GM19099 (cell line): ENCODE measurements around the gene ITGB1BP1.

Source experiments
- POLR2A ChIP-seq: IDR thresholded peaks from 3 replicates; pipeline ENCODE4 v1.6.1; 2011; ENCODE audit warnings: low read depth; ENCODE audit not compliant: insufficient read length; ENCODE audit errors: extremely low read depth

The ITGB1BP1 gene

DNA sequence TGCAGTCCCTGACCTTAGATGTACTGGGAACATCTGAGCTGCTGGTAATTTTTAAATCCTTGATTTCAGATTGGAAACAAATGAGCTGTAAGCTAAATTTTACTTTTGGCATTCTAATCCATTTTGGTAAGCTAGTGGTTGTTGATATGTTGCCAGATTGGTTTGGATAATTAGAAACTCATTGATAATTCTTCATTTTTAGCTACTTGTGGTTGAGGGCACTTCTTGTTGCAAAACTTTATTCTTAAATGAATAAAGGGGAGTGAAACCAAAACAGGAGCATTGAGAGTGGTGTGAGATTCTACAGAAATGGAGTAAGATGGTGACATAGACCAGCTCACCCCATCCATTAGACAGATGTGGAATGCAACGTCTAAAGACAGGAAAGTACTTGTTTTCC, 64.5 kb downstream of the ITGB1BP1 start:
- TF ChIP-seq POLR2A: no peak

DNA sequence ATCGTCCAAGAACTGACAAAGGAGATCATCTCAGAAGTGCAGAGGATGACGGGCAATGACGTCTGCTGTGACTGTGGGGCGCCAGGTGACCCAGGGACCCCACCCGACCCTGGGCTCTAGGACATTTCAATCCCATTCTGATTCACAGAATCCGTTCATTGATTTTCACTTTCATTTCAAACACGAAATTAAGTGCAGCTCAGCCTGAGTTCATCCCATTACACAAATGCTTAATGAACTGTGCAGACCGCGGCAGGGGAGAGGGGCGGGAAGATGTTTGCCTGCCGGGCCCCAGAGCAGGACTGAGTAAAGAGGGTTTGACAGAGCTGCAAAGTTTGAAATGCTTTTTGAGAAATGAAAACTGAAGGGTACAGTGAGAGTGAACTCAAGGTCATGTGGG, 67.1 kb downstream of the ITGB1BP1 start:
- TF ChIP-seq POLR2A: no peak

DNA sequence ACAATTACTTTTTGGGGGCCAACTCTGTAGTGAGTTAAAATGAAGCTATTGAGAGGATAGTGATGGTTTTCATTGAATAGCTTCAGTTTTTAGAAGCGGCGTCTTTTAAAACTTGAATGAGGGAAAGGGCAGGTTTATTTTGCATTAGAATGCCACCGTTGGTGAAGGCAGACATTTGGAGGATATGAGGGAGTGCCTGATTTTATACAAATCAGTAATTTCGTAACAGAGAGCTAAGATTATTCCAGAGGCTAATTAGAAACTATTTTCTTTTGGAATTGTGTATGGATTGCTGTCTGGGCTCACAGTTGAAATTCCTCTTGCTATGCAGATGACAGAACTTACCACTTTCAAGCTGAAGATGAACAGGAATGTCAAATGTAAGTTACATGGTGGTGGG, 67.6 kb downstream of the ITGB1BP1 start:
- TF ChIP-seq POLR2A: no peak

DNA sequence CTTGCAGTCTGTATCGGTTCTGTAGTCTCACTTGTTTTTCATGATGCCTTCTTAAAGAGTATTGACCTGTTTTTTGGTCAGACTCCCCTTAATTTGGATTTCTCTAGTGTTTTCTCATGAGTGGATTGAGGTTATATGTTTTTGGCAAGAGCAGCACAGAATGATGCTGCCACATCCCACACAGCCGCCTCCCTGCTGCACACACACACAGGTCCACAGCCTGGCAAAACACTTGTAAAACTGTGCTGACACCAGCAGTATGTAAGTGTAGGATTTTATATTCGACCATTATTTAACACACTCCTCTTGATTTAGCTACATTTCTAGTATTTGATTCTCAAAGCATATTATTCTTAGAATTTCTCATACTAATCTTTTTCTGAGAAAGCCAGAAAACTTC, 68.1 kb downstream of the ITGB1BP1 start:
- no peak for TF ChIP-seq POLR2A

DNA sequence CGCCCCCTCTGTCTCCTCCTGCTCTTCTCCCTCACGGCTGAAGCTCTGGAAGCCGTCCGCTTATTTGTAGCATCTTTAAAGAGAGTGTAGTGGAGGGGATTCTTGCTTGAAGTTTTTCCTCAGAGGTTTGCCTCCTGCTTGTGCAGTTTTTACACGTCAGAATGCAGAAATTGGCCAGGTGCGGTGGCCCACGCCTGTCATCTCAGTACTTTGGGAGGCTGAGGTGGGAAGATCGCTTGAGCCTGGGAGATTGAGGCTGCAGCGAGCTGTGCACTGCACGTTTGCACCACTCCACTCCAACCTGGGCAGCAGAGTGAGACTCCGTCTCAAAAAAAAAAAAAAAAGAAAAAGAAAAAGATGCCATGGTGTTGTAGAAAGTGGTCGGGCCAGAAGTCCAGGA, 69.0 kb downstream of the ITGB1BP1 start:
- no peak for TF ChIP-seq POLR2A
